Suppressor macrophage (primary cell): Measurements from ENCODE around the gene UNK.

Source experiments
- DNase-seq, 4 experiments: peaks; one replicate each; pipeline ENCODE4 v3.0.0-alpha.2; 2020 to 2022

Gene UNK

GRCh38 chr17:75773808-75774470 lies 10.7 kb upstream of the UNK start:
- no peak for DNase-seq

- no peak for DNase-seq
Observed at GRCh38 chr17:75774471-75774990, 10.1 kb upstream of the UNK start.

DNA sequence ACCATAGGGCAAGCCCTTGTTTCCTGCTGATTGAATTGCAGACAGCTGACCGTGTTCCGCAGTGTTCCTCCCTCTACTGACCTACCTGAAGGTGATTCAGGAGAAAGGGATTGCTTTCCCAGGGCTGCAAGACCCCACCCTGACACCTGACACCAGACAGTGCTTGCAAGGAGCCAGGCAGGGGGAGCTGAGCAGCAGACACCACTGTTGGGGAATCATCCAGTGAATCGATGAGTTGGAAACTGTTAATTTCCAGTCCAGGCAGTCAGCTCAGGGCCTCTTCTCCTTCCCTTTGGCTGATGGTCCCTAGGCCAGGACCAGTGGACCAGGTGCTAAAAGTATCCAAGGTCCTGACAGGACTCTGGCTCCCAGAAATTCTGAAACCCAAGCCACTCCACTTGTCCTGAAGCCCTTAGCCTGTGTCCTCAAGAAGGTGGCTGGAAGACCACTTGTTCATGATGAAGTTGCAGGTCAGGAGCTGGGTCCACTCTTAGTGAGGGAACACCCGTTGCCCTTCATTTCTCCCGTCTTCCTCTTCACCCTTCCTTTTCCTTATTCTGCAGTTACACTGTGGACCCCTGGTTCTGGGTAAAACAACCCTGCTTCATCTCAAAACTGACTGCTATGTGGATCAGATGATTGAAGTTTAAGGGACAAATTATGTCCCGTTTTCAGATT lies 9.5 kb upstream of the UNK start:
- DNase-seq, result peak in 2 of 4 experiments; percentile 22 to 36

DNA sequence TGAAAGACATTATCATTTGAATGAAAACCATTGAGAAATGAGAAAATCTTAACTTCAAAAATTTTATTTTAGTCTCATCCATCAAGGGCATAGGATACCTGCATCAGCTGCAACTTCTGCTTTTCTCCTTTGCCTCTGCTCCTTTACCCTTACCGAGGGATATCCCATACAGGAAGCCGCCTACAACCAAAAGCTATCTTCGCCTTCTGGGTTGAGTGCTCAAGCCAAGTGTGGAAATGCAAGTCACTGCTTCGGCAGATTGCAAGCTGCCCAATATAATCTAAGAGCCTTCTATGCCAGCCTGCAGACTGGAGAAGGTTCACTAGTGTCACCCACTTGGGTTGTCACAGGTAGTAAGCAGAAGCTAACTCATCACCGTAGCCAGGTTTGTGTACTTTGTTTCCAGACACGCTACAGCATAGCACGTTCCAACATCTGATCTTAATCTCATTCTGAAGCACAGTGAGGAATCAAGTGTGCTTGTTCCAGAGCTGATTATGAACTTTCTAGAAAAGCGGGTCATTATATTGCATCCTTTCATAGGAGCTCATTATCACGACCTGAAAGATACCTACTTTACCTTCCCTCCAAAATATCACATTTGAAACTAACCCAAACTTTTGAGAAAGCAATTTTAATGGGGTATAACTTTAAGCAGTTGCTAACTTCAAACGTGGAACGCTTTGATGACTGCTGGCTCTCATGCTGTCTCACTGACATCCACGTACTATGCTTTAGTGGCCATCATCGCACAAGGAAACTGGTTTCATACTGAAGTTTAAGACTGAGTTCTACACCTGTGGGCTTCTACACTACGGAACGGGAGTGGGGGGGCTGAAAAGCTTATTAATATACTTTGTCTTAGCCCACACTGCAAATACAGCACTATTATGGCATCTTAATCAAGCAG lies 8.0 kb upstream of the UNK start:
- DNase-seq, result peak; percentile 62 to 80 (median 74)

GRCh38 chr17:75777296-75777922 lies 7.2 kb upstream of the UNK start:
- DNase-seq, result no peak

DNA sequence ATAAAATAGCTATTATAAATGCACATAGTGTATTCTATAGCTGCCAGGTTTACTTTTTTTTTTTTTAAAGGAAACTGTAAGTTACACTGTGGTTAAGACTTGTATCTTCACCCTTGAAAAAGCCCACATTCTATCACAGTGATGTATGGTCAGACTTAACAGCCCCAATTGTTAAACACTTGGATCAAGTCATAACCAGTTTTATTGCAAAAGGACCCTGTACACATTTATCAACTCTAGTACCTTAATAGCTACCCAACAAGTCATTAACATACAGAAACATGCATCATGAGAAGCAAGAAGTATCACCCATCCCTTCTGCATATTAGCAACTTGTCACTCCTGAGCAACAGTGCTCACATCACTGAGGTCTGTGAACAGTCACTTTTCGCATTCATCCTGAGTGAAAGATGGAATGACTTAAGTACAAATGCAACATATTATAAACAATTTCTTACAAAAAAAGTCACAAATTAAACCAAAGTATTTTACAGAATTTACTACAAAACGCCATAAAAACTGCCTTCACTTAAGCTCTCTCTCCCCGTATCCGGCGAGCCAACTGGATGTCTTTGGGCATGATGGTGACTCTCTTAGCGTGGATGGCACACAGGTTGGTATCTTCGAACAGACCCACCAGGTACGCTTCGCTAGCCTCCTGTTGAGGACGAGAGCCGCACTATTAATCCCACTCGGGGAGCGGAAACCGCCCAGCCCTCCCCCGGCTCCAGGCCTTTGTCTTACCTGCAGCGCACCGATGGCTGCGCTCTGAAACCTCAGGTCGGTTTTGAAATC lies 6.3 kb upstream of the UNK start:
- peak in 1 of 4 experiments; percentile 27 for DNase-seq

DNA sequence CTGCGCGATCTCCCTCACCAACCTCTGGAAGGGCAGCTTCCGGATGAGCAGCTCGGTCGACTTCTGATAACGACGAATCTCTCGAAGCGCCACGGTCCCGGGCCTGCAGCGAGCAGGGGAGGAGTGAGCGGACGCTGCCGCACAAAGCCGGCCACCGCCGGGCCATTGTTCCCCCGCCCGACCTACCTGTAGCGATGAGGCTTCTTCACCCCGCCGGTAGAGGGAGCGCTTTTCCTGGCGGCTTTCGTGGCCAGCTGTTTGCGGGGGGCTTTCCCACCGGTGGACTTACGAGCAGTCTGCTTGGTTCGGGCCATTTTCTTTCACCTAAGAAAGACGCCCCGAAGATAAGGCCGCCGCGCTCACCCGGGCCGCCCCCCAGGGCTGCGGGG lies 5.8 kb upstream of the UNK start:
- peak in 3 of 4 experiments; percentile 63 to 76 (median 67) for DNase-seq

GRCh38 chr17:75779250-75779986 lies 5.2 kb upstream of the UNK start:
- DNase-seq, result peak; percentile 98 to 100 (median 99)

DNA sequence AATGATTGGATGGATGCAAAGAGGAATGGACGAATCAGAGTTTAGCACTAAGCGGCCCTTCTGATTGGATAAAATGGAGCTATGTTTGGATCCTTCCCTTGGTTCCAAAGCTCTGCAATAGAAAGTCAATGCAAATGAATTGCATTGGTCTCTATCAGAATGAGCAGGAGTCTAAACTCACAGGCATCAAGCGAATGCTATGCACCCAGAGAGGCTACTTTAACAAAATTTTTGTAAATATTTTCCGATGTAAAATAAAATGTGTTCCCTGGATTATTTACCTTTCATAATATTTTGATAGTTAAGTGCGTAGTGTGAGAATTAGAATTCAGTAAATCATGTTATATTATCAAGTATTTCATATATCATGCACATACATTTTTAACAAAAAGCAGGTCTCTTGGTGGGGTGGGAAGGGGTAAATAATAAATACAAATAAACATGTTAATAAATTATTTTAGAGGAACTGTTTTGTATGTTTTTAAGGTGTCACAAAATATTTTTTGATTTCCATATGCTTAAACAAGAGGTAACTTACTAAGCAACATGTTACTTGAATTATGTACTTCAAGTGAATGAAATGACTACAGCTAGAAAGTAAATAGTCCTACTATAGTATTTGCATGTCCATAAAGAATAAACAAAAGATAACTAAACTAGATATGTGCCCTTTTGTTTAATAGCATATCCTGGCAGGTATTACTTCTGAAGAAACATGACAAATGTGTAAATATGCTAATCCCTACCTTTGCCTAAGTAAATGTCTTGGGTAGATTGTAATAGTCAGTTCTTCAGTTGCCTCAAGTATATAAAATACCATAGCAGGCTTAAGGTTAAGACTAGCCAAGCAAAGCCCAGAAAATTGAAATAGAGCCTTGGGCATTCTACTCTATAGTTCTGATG lies 4.4 kb upstream of the UNK start:
- DNase-seq, result no peak

DNA sequence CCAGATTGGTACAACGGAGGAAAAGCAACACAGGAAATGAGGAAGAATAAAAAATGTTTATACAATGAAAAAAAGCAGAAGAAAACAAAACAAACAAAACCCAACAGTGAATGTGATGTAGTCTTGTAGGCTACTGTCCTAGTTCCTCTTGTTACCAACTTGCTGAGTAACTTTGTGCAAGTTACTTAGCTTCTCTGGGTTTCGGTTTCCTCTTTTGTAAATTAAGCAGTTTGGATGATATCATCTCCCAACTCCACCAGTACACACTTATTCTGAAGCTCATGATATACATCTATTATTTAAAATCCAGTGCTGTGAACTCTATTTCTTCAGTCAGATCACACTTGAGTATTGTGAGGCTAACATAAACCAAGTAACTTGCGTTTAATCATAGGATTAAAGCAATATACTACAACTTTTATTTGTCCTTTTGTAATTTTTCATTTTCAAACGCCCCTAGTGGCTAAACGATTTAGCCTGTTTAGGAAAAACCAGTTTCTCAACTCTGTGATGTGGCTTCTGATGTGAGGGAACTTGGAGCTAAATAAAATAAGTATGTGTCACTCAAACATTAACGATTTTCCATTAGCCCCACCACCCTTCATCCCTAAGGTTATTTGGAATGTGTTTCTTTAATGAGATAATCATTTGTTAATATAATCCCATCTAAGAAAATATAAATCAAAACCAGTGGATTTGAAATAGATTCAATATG lies 1.4 kb upstream of the UNK start:
- peak; percentile 64 to 96 (median 81) for DNase-seq

DNA sequence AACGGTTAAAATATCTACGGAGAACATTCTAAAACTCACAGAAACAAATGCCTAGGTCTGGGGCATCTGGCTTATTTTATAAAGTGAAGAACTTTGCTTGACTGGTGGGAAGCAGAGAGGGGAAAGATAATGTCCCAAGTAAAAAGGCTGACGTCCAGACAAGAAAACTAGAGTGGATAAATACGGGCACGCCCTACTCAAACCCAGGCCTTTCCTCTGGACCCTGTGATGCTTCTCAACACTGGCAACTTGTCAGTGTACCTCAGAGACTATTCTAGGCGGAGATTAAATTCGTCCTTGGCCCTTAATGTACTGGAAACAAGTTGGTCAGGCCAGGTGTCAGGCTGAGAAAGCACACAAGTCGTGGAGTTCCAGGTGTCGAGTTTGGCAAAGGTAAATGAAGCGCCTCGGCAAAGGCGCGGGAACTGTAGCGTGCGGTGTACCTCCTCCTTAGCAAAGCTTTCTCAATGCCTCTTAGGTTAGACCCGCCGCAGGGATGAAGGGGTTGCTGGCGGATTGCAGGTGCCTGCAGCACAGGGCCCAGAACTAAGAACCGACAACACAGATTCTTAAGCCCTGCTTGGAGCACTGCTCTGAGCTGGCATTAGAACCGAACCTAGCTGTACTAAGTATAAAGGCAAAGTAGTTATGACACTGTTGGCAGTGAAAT lies 668 bp upstream of the UNK start:
- no peak for DNase-seq

GRCh38 chr17:75785016-75785890 lies 647 bp downstream of the UNK start:
- peak; percentile 96 to 97 (median 96) for DNase-seq

- DNase-seq, result no peak
Observed at GRCh38 chr17:75791254-75791653, 6.6 kb downstream of the UNK start.

DNA sequence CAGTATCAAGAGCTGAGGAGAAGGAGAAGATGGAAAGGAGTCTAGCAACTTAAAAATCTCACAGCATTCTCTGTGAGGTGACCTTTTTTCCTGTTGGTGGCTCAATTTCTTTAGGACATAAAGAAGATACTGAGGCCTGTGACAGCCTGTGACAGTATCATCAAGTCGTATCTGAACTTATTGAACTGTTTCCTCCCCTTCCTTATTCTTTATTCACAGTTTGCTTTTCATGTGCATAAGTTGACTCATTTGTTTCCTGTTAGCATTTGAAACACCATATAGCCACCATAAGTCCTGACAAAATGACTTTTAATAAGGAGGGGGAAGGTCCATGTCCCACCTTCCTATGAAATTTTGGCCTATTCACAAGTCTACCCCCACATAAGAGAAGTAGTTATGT lies 8.9 kb downstream of the UNK start:
- DNase-seq, result no peak

- DNase-seq, result no peak
Observed at GRCh38 chr17:75795820-75796607, 11.4 kb downstream of the UNK start.

GRCh38 chr17:75799402-75799801 lies 14.8 kb downstream of the UNK start:
- no peak for DNase-seq

DNA sequence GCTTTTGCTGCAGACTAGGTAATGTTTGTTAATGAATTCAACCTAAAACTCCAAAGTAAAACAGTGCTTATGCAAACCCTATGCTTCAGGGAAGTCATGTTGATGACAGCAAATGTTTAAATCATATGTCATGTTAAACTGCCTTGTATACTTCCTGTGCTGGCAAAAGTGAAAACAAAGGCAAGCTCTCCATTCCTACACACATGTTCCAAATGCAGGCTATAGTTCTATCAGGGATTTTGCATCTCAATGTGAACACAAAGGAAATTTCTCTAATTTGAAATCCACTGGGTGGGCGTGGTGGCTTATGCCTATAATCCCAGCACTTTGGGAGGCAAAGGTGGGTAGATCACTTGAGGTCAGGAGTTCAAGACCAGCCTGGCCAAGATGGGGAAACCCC lies 19.3 kb downstream of the UNK start:
- no peak for DNase-seq
